Caco-2 (cell line): ENCODE data around the gene BUB1B. TPM values are rescaled to one million over a fixed set of nuclear protein-coding genes. Genes with fewer than 3 reads are reported as not detected.

Source experiments
- BruUV-seq: library from RNA; stranded (reverse); fragments of 400-500 nt; replicated peaks from 2 replicates; lab custom pipeline; 2021; lab: Mats Ljungman, UMichigan
- CTCF ChIA-PET: fragments of 300-600 bp; sonication (Branson Sonifier 250); formaldehyde crosslinking; loops from one replicate; lab custom pipeline; 2022; ENCODE audit warnings: antibody characterized with exemption; lab: Charles Lee
- POLR2A ChIA-PET: fragments of 300-600 bp; sonication (Branson Sonifier 250); formaldehyde crosslinking; loops from one replicate; lab custom pipeline; 2022; ENCODE audit warnings: antibody characterized with exemption; lab: Charles Lee
- DNase-seq, 2 experiments: peaks; one replicate each; pipeline versions ENCODE4 v3.0.0 to v3.0.0-alpha.2; 2020 to 2022
- H3K27me3 ChIP-seq: replicated peaks from 2 replicates; pipeline ENCODE4 v1.6.0; 2011; ENCODE audit warnings: low read length; ENCODE audit not compliant: control insufficient read depth, insufficient read depth
- H3K36me3 ChIP-seq: 2 replicates; pipeline ENCODE4 v1.5.1; 2011; ENCODE audit warnings: low read length; ENCODE audit not compliant: control insufficient read depth, insufficient read depth
- H3K4me1 ChIP-seq: fragments of 250-450 bp; sonication (Bioruptor Pico); 2 replicates; pipeline ENCODE4 v1.5.1; 2020; ENCODE audit warnings: mild to moderate bottlenecking
- H3K4me3 ChIP-seq: 2 replicates; pipeline ENCODE4 v1.5.1; 2011; ENCODE audit warnings: low read depth, mild to moderate bottlenecking, control low read depth, low read length
- H3K9me3 ChIP-seq: fragments of 250-450 bp; sonication (Bioruptor Pico); 2 replicates; pipeline ENCODE4 v1.5.1; 2020; ENCODE audit warnings: mild to moderate bottlenecking, moderate library complexity
- H3K27ac Mint-ChIP-seq: one replicate; pipeline ENCODE4 v1.8.0; 2022; ENCODE audit warnings: mixed read lengths; ENCODE audit not compliant: unreplicated experiment
- H3K27me3 Mint-ChIP-seq: one replicate; pipeline ENCODE4 v1.8.0; 2022; ENCODE audit warnings: mixed read lengths; ENCODE audit not compliant: insufficient read depth, unreplicated experiment
- H3K36me3 Mint-ChIP-seq: one replicate; pipeline ENCODE4 v1.8.0; 2022; ENCODE audit warnings: mild to moderate bottlenecking, mixed read lengths; ENCODE audit not compliant: insufficient read depth, unreplicated experiment
- H3K4me1 Mint-ChIP-seq: one replicate; pipeline ENCODE4 v1.8.0; 2022; ENCODE audit warnings: low read depth, mixed read lengths; ENCODE audit not compliant: unreplicated experiment
- H3K4me3 Mint-ChIP-seq: one replicate; pipeline ENCODE4 v1.8.0; 2022; ENCODE audit warnings: mild to moderate bottlenecking, moderate library complexity, mixed read lengths; ENCODE audit not compliant: unreplicated experiment
- H3K9me3 Mint-ChIP-seq: one replicate; pipeline ENCODE4 v1.8.0; 2022; ENCODE audit warnings: mixed read lengths; ENCODE audit not compliant: unreplicated experiment
- CTCF ChIP-seq, 2 experiments: fragments of 200-600 bp in 1 of 2; IDR thresholded peaks; 1 replicate in 1 of 2; 2 replicates in 1 of 2; pipeline versions ENCODE4 v1.5.1 to v1.8.0; 2011 to 2022; ENCODE audit warnings: antibody characterized with exemption in 1 of 2, control low read depth in 1 of 2, inconsistent platforms in 1 of 2, low read depth in 1 of 2, low read length in 1 of 2, mild to moderate bottlenecking in 1 of 2, moderate library complexity in 1 of 2; ENCODE audit not compliant: insufficient read depth in 1 of 2, severe bottlenecking in 1 of 2, unreplicated experiment in 1 of 2
- intact Hi-C: fragments of 100-400 bp; cut with micrococcal nuclease; formaldehyde crosslinking; loops from one replicate; pipeline ENCODE4 v1.10.0; 2022; ENCODE audit not compliant: unreplicated experiment
- total RNA-seq: library from RNA; stranded (reverse); gene quantifications from 2 replicates; pipeline ENCODE4 v1.2.3, GENCODE V29; 2022

The BUB1B gene
- total RNA-seq, 1 experiment from 2014 or later: 73.5 TPM

DNA sequence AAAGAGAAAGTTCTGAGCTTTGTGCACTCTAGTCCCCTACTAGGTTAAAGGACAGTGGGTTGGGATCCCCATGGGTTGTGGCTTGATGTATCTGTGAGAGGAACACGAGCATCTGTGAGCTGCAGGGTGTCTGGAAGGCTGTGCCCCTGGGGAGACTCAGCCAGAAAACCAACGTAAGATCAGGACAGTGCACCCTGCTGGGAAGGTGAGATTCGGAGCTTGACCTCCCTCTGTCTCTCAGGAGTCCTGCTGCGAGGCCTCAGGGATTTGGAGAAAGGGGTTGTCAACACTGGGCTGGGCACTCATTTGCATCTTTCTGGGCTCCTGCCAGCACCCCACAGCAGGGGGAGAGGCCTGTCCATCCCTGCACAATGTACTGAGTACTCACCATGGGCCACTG lies 106.8 kb downstream of the BUB1B start:
- Histone ChIP-seq H3K4me3 (no peak overlapping the region), H3K4me1 (no peaks in the 10 kb centered on the region), H3K36me3 (no peaks in the 10 kb centered on the region; the same call in 1 of the 2 replicates), H3K9me3 (no peaks in the 10 kb centered on the region), H3K27me3 (no peaks in the 10 kb centered on the region)
- no peak for TF ChIP-seq CTCF (IDR thresholded peaks at IDR 0.05; ENCODE audit: insufficient read depth in 1 of 2, low read depth in 1 of 2, low read length in 1 of 2, severe bottlenecking in 1 of 2, unreplicated experiment in 1 of 2)
- DNase-seq: no peak
- H3K4me1 Mint-ChIP-seq: no peaks in the 10 kb centered on the region
- H3K27ac Mint-ChIP-seq: no peak overlapping the region
- no peak overlapping the region for H3K4me3 Mint-ChIP-seq
- no TSS peak for BruUV-seq
- intact Hi-C loops: no loop called here
- CTCF ChIA-PET: interaction anchor here (0.6 to 2.0 kb wide), 4 partner anchors 10 to 55 kb away, joined by 3 to 10 read pairs (median 3); no protein-coding TSS in a partner anchor
- H3K36me3 Mint-ChIP-seq: peaks cover 7% of the 10 kb centered on the region
- POLR2A ChIA-PET: no interaction called here
- H3K9me3 Mint-ChIP-seq: no peaks in the 10 kb centered on the region
- no peaks in the 10 kb centered on the region for H3K27me3 Mint-ChIP-seq

DNA sequence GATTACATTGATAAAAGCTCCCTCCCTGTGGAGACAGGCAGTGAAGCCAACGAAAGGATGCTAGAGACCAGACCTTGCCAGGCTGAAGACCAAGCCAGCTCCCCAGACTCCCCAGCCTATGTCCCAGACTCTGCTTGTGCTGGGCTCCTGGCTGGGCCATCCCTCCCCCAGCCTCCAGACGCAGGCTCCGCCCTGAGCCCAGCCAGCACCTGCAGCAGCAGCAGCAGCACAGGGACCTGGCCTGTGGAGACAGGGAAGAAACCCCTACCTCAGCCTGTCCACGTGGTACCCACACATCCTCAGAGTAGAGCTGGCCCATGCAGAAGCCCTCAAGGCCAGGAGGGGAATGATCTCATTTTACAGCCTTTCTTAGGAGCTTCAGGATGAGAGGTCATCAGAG lies 108.7 kb downstream of the BUB1B start:
- no peaks in the 10 kb centered on the region for H3K9me3 Mint-ChIP-seq
- CTCF ChIA-PET: interaction anchor here (0.9 to 1.1 kb wide), 2 partner anchors 10 to 52 kb away, joined by 4 read pairs; no protein-coding TSS in a partner anchor

DNA sequence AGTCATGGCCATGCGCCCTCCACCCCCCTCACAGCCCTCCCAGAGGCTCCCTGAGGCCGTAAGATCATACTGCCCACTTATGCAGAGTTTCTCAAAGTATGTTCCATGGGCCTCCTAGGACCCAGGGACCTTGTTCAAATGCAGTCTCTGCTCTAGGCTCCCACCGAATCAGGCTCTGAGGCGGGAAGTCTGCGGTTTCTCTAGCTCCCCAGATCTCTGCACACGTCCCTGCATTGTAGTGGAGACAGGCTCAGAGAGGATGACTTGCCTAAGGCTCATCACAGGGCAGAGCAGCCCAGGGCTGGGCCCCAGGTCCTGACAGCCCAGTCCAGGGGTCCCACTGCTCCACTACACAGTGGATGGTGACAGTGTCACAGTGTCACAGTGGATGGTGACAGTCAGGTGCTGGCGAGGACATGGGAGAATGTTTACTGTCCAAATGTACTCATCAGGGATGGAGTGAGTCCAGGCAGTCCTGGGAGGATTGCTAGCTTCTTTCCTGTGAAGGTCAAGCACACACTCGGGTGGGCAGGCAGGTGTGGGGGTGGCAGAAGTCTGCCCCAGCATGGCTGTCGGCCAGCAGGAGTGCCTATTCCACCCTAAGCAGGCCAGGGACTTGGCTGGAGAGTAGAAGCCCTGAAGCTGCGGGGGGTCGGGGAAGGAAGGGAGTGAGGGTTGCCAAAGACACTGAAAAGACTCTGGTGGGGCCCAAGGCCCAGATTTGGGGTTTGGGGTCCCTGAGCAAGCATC lies 109.6 kb downstream of the BUB1B start:
- TF ChIP-seq CTCF (IDR thresholded peaks at IDR 0.05; ENCODE audit: insufficient read depth in 1 of 2, low read depth in 1 of 2, low read length in 1 of 2, severe bottlenecking in 1 of 2, unreplicated experiment in 1 of 2): no peak
- Histone ChIP-seq H3K27me3 (no peaks in the 10 kb centered on the region), H3K4me3 (no peak overlapping the region), H3K4me1 (no peaks in the 10 kb centered on the region), H3K9me3 (no peaks in the 10 kb centered on the region), H3K36me3 (no peaks in the 10 kb centered on the region; the same call in 1 of the 2 replicates)
- POLR2A ChIA-PET: no interaction called here
- no peak for DNase-seq
- Mint-ChIP-seq H3K27ac (no peak overlapping the region), H3K4me3 (no peak overlapping the region), H3K27me3 (no peaks in the 10 kb centered on the region), H3K36me3 (peaks cover 7% of the 10 kb centered on the region), H3K4me1 (no peaks in the 10 kb centered on the region), H3K9me3 (no peaks in the 10 kb centered on the region)
- intact Hi-C loops: no loop called here
- CTCF ChIA-PET: interaction anchor here (0.9 to 1.1 kb wide), 2 partner anchors 9 to 53 kb away, joined by 4 read pairs; no protein-coding TSS in a partner anchor
- no TSS peak for BruUV-seq

More for the DNA sequence above, 108.7 kb downstream of the BUB1B start:
- Mint-ChIP-seq H3K4me1 (no peaks in the 10 kb centered on the region), H3K36me3 (peaks cover 7% of the 10 kb centered on the region), H3K4me3 (no peak overlapping the region), H3K27ac (no peak overlapping the region), H3K27me3 (no peaks in the 10 kb centered on the region)
- no peaks in the 10 kb centered on the region for H3K27me3 ChIP-seq
- intact Hi-C loops: no loop called here
- H3K4me3 ChIP-seq: no peak overlapping the region
- H3K36me3 ChIP-seq: no peaks in the 10 kb centered on the region; the same call in 1 of the 2 replicates
- POLR2A ChIA-PET: no interaction called here
- TF ChIP-seq CTCF (IDR thresholded peaks at IDR 0.05; ENCODE audit: insufficient read depth in 1 of 2, low read depth in 1 of 2, low read length in 1 of 2, severe bottlenecking in 1 of 2, unreplicated experiment in 1 of 2): no peak
- DNase-seq: no peak
- BruUV-seq: no TSS peak
- no peaks in the 10 kb centered on the region for H3K4me1 ChIP-seq
- no peaks in the 10 kb centered on the region for H3K9me3 ChIP-seq

Other genes starting within 250 kb of the BUB1B start
- gene GPR176, start 240.8 kb upstream of the BUB1B start, total RNA-seq: 9.8 and 14.4 TPM in 2 replicates
- 33.8 and 38.3 TPM in 2 replicates for gene EIF2AK4, start 227.0 kb upstream of the BUB1B start, total RNA-seq
- gene SRP14, start 121.9 kb upstream of the BUB1B start, total RNA-seq: 220 and 223 TPM in 2 replicates
- gene BMF, start 52.2 kb upstream of the BUB1B start, total RNA-seq: 78.2 and 81.5 TPM in 2 replicates
- gene PAK6, start 78.0 kb downstream of the BUB1B start, total RNA-seq: 19.9 and 20.7 TPM in 2 replicates
- gene ANKRD63, start 122.0 kb downstream of the BUB1B start, total RNA-seq: 0.28 and 0.79 TPM in 2 replicates
- gene PLCB2, start 146.9 kb downstream of the BUB1B start, total RNA-seq: 4.0 and 4.7 TPM in 2 replicates
- 13.4 and 15.4 TPM in 2 replicates for gene INAFM2, start 162.6 kb downstream of the BUB1B start, total RNA-seq
- 0.86 and 0.95 TPM in 2 replicates for gene CCDC9B, start 179.9 kb downstream of the BUB1B start, total RNA-seq
- gene PHGR1, start 190.0 kb downstream of the BUB1B start, total RNA-seq: 67.9 and 103 TPM in 2 replicates
- gene DISP2, start 197.2 kb downstream of the BUB1B start, total RNA-seq: 4.6 and 6.3 TPM in 2 replicates
- gene KNSTRN, start 221.7 kb downstream of the BUB1B start, total RNA-seq: 67.5 and 74.7 TPM in 2 replicates
- 74.5 and 76.6 TPM in 2 replicates for gene IVD, start 244.7 kb downstream of the BUB1B start, total RNA-seq